NOMO-1 treated with DMSO at 0.1 percent for 48 hours (cell line): ENCODE results near the gene SWI5.
"Not testable (repeated sequence)": the region's sequence is repeated elsewhere in the genome, so short reads cannot be mapped to it uniquely, and the experiment has no call there.

Source experiments
- DNase-seq: peaks from one replicate; lab custom pipeline; 2025; ENCODE audit not compliant: unreplicated experiment; lab: John Stamatoyannopoulos, UW

SWI5 gene

DNA sequence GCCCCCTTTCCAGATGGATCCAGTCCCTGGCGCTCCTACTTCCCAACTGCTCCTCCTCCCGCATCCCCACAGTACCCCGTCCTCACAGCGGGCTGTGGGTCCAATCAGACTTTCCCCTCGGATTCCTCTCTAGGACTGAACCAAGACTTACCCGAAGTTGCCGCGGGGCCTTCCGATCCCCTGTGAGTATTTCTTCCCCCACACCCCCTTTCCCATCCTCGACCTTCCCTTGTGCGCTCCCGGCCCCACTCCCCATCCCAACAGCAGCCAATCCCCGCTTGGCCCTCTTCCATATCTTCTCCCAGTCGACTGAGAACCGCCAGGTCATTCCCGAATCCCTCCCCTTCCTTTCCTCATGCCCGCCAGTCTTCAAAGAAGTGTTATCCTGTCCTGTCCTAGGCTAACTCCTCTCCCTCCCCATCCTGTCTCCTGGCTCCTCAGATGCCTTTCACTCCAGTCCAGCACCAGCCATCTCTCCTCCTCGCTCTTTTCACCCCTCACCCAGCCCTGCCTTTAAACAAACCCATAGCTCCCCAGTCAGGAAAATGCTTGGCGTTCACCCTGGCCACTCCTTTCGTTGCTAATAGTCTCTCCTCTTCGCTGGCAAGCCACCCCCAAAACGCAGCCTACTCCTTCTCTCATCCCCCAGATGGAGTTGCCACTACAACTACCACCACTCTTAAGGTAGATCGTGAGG is 646 bp downstream of the SWI5 start:
- DNase-seq, result peak; percentile 4

DNA sequence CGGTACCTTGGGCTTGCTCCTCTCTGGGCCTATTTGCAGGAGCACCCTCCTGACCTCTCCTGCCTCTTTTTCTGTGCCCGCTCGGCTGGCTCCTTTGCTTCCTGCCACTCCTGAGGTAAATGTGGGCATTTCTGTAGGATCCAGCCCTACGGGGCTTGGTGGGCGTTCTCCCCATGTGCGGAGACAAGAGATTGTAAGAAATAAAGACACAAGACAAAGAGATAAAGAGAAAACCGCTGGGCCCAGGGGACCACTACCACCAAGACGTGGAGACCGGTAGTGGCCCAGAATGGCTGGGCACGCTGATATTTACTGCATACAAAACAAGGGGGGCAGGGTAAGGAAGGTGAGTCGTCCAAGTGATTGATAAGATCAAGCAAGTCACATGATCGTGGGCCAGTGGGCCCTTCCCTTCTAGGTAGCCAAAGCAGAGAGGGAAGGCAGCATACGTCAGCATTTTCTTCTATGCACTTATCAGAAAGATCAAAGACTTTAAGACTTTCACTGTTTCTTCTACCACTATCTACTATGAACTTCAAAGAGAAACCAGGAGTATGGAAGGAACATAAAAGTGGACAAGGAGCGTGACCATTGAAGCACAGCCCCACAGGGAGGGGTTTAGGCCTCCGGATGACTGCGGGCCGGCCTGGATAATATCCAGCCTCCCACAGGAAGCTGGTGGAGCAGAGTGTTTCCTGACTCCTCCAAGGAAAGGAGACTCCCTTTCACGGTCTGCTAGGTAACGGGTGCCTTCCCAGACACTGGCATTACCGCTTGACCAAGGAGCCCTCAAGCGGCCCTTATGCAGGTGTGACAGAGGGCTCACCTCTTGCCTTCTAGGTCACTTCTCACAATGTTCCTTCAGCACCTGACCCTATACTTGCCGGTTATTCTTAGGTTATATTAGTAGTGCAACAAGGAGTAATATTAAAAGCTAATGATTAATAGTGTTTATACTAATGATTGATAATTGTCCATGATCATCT is 3.3 kb downstream of the SWI5 start:
- DNase-seq, result not testable (repeated sequence)

DNA sequence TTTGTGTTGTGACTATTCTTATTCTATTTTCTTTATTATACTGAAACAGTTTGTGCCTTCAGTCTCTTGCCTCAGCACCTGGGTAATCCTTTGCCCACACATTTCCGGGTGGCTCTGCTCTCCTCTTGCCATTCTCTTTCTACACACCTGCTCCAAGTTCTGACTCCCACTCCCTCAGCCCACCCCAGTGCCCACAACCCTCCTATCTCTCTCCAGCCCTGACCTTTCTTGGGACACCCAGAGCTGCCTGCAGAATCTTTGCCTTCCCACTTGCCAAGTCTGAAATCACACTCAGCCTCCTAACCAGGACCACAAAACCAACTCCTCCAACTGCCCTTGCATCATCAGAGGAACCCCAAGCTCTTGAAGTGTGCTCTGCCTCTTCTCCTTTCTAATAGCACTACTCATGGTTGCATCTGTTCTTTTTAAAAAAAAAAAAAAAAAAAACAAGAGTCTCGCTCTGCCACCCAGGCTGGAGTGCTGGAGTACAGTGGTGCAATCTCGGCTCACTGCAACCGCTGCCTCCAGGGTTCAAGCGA is 4.1 kb downstream of the SWI5 start:
- DNase-seq, result peak; percentile 28

DNA sequence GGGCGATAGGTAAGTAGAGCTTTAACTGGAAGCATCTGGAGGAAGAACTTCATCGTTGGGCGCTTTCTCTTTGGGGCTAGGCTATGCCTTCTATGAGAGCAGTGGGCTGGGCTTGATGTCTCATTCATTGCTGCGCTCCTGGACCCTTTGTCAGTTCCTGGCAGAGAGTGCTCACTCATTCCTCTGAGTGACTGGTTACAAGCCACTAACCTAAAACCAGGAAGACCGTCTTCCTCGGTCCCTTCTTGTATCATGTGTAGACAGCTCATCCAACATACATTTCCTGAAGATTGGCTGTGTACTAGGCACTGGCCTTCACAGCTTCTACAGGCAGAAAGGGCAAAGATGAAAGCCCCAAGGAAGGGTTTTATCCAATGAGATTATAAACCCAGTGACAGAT is 6.4 kb downstream of the SWI5 start:
- no peak for DNase-seq

DNA sequence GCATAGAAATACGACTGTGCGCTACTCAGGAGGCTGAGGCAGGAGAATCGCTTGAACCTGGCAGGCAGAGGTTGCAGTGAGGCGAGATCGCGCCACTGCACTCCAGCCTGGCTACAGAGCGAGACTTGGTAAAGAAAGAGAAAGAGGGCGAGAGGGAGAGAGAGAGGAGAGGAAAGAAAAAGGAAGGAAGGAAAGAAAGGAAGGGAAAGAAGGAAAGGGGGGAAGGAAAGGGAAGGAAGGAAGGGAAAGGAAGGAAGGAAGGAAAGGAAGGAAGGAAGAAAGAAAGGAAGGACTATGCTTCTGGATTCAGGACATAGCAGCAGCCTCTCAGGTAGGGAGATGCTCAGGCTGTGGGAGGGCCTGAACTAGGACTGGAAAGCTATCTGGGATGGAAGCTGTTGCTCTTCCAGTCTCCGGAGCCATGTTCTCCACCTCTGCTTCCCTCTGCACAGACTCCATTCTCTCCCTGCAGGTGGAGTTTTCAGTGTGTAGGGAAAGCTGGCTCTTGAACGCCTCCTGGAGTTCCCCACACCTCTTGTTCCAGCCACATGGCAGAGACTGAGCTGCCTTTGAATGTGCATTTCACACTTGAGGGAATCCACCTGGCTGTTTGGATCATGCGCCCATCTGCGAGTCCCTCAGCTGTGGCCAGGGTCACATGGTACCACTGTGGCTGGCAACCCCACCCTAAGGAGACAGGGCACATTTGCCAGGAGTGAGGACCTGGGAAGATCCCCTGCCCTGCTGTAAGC is 9.1 kb downstream of the SWI5 start:
- no peak for DNase-seq

DNA sequence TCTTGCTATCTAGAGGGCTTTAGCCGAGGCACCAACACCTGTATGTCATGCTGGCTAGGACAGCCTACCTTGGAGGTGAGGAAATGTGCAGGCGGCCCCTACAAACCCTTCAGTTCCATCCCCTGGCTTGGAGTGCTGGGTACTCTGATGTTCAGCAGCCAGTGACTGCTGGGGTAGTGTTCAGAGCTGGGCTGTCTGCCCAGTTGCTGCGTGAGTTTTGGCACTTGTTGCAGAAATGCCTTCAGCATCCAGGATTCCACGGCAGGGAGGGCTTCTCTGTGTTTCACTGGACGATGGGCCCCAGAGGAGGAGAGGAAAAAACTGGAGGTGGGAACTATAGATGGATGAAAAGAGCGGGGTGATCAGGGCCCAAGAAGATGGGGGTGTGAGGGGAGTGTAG is 10.4 kb downstream of the SWI5 start:
- DNase-seq, result no peak

DNA sequence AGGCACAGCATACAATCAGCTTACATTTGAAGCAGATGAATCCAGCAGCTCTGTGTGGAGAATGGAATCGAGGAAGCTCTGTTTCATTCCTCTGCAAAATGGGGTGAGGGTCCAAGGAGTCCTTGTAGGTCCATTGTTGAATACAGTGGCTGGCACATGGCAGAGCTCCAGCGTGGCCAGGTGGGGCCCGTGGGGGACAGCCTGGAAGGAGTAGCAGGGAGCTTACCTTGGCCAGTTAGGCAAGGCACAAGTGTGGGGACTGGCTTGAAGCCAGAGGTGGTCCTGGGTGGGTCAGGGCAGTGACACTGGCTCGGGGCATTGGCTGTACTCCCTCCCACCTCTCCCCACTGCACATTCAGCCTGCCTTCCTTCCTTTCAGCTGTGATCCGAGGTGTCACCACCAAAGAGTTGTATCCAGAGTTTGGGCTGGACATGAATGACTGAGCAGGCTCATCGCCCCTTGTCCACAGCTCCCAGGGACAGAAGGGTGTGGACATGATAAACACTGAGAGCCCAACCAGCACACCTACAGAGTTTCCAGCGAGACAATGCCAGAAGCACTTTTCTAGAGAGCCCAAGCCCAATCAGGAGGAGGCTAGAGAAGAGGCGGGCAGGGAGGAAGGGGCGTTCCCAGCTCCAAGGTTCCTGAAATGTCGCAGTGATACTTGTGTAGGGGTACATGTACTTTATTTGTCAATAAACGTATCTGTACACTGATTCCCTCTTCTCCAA is 12.4 kb downstream of the SWI5 start:
- DNase-seq, result no peak

DNA sequence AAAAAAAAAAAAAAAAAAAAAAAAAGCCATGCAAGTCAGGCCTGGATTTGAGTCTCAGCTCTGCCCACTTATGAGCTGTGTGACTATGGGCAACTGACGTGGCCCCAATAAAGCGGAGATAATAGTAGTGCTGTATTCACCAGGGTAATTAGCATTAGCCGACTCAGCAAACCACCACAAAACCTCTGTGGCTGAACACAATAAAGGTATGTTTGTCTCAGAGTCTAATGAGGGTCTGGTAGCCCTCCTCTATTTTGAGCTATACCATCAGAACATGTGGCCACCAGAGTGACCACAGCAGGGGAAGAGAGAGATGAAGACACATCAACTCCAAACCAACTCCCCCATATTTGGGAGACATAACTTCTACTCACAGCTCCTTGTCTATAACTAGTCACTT is 15.9 kb downstream of the SWI5 start:
- no peak for DNase-seq

DNA sequence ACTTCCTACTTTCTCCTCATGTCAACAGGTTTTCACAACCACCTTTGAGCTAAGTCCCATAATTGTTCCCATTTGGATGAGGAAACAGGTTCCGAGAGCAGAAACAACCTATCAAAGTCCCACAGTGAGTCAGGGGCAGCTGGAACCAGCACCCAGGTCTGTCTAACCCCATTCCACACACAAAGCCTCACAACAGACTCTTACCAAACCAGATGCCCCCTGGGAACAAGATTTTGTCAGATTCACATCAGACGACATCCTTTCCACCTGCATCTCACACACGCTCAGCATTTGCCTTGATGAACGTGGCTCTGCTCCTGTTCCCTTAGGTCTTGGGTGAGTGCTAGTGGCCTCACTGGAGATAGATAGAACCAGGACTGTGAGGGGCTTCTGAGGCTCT is 17.0 kb downstream of the SWI5 start:
- DNase-seq, result no peak

DNA sequence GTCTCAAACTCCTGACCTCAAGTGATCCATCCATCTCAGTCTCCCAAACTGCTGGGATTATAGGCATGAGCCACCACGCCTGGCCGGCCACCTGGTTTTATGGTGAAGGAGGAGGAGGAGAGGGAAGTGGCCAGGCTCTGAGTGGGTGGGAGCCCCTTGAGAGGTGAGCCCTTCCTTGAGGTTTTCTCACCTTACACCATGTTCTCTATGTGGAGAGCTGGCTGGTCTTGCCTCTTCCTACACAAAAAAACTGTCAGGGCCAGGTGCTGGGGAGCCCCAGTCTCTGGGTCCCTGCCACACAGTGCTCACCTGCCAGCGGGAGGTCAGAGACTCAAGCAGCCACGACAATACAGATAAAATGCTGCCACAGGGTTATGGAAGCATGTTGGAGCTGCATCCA is 18.1 kb downstream of the SWI5 start:
- no peak for DNase-seq

DNA sequence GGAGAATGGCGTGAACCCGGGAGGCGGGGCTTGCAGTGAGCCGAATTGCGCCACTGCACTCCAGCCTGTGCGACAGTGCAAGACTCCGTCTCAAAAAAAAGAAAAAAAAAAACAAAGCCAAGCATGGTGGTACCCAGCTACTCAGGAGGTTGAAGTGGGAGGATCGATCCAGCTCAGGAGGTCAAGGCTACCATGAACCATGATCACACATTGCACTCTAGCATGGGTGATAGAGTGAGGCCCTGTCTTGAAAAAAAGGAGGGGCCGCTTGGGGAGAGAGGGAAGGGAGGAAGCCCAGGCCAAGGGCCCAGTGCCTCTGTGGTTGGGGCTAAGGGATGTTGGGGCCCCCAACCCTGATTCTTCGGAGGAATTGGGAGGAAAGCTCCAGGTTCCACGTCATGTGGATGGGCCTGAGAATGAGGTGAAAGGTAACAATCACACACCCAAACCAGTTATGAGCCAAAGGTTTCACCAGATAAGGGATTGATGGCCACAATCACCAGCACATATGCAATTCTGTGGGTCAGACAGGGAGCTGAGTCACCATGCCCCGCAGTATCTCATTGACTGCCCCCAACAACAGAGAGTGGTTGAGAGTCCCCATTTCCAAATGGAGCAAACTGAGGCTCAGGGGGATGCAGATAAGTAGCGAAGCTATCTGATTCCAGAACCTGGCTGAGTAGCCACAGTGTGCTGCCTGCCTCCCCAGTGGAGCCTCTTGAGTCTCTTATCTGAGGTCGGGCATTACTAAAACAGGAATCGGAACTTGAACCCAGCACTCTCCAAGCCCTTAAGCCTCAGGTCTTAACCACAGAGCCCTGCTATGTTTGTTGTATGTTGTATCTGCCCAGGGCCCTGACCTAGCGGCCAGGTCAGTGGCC is 20.5 kb downstream of the SWI5 start:
- DNase-seq, result no peak

DNA sequence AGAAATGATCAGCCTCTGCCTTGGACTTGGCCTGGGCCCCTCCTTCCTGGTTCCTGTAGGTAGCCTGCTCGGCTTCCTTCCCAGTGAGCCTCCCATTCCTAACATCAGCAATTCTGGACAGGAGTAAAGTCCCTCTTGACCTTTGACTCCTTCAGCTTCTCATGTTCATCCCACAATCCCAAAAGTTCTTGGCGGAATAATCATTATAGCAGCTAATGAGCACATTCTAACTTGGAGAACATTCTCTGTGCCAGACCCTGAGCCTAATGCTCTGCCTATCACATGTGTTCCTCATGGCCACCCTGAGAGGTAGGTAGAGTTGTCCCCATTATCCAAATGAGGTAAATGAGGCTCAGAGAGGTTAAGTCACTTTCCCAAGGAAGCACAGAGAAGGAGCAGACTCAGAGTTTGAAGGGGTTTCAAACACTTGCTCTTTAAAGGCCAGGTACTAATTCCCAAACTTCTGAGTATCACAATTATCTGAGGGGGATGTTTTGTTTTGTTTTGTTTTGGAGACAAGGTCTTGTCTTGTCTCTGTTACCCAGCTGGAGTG is 21.2 kb downstream of the SWI5 start:
- no peak for DNase-seq

DNA sequence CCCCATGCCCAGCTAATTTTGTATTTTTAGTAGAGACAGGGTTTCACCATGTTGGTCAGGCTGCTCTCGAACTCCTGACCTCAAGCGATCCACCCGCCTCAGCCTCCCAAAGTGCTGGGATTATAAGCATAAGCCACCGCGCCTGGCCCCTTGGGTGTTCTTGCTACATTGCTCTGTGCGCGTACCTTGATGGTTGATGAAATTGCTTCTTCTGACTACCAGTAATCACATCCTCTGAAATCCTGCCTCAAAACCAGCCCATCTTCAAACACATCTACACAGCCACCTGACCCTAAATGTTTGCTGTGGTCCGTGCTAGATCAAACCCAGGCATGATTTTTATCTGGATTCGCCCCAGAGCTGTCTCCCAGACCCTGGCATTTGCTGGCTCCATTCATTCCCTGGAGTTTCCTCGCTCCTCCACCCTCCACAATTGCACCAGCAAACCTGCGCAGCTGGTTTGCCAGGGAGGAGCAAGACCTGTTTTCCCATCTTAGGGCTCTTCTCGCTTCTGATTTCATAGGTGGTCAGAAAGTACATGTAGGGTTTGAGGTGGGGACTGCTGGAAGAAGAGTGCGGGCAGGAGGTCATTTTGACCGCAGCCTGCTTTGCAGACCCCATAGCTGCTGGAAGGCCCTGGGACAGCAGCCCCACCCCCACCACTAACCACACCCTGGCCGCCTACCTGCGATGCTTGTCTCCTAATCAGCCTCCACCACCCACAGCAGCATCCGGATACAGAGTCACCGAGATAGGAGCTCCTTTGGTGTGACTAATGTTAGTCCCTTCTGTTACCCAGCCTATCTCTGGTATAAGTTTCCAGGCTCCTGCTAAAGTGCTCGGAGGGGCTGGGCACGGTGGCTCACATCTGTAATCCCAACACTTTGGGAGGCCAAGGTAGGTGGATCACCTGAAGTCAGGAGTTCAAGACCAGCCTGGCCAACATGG is 22.7 kb downstream of the SWI5 start:
- DNase-seq, result no peak

DNA sequence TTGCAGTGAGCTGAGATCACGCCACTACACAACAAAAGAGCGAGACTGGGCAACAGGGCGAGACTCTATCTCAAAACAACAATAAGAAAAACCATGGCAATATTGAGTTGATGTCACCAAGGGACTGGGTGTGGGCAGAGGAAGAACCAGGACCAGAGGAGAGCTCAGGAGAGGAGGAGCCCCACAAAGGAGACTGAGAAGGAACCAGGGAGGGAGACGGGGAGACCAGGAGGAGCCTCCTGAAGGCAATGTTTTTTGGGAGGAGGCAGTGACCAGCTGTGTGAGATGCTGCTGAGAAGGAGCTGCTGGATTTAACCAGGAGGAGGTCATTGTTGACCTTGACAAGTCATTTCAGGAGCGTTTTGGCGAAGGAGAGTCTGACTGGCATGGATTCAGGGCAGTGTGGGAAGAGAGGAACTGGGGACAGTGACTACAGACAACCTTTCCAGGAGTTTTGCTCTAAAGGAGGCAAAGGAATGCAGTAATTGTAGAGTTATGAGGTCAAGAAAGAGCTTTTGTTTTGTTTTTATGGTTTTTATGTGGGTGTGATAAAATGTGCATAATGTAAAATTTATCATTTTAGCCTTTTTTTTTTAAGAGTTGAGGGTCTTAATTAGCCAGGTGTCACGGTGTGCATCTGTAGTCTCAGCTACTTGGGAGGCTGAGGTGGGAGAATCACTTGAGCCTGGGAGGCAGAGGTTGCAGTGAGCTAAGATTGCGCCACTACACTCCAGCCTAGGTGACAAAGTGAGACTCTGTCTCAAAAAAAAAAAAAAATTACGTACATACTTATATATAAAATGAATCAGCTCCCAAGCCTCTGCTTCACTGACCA is 28.3 kb downstream of the SWI5 start:
- no peak for DNase-seq

DNA sequence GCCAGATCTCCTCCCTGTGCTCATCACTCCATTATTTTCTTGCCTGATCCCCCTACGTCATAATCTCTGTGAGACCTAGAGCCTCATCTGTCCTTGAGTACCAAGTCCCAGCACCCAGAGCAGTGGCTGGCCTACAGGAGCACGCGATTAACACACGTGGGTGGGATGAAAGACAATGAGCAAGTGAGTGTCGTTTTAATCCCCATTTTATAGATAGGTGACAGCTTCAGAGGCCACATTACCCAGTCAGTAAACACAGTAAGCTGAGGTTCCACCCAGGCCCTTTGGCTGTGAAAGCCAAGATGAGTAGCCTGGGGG is 28.9 kb downstream of the SWI5 start:
- no peak for DNase-seq

DNA sequence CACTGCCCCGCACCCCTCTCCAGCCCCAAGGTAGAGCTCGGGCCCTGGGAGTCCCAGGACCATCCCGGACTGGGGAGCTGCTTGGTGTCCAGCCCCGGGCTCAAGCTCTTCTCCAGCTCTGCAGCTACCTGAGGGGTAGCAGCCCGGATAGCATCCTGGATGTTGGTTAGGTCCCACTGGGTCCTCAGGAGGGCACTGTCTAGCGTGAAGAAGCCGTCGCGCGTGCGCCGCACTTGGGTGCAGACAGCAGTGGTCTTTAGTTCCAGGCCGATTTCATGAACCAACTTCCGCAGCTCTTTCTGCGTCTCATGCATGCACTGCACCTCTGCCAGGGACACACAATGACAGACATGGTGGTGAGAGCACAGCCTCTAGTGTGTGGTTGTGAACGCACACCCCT is 33.5 kb downstream of the SWI5 start:
- no peak for DNase-seq

DNA sequence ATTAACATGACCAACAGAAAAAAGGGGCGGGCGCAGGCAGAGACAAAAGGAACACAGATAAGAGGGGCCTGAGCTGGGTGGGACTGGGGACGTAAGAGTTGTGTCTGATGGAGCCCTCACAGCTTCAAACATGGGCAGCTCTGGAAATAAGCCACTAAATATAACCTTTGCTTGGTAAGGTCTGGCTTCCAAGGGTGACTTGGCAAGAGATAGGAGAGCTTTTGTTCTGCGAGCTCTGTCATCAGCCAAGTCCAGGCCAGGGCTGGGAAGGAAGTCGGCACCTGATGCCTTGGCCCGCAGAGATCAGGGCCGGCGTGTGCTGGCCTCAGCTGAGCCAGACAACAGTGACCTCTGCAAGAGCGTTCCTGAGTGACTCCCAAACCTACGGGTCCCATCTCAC is 34.4 kb downstream of the SWI5 start:
- no peak for DNase-seq

DNA sequence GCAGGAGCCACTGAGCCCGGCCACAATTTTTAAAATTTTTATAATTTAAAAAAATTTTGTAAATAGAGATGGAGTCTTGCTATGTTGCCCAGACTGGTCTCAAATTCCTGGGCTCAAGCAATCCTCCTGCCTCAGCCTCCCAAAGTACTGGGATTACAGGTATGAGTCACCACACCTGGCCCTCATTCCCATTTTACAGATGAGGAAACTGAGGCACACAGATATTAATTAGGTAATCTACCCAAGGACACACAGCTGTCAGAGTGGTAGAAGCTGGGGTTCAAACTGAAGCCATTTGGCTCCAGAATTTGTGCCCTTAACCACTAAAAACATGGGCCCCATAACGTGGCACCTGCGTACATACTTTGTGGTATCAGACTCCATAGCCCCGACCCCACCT is 38.6 kb downstream of the SWI5 start:
- no peak for DNase-seq
